Skeletal muscle tissue (tissue), 4 donors: Measurements from ENCODE around the gene EPB41L2. TPM values are rescaled to one million over a fixed set of nuclear protein-coding genes. Genes with fewer than 3 reads are reported as not detected.

Experiments
- H3K27ac ChIP-seq: one replicate; pipeline ENCODE4 v1.7.0; 2013; ENCODE audit warnings: mild to moderate bottlenecking, low read depth, low read length, inconsistent platforms
- H3K27me3 ChIP-seq, 3 donors: one replicate each; pipeline ENCODE4 v1.7.0; 2013; ENCODE audit warnings: low read length in 3 of 3; ENCODE audit not compliant: control insufficient read depth in 3 of 3, insufficient read depth in 3 of 3
- H3K36me3 ChIP-seq, 3 donors: one replicate each; pipeline ENCODE4 v1.7.0; 2013; ENCODE audit warnings: low read length in 3 of 3; ENCODE audit not compliant: control insufficient read depth in 3 of 3, insufficient read depth in 3 of 3
- H3K4me1 ChIP-seq, 3 donors: one replicate each; pipeline ENCODE4 v1.7.0; 2013; ENCODE audit warnings: low read length in 3 of 3, mild to moderate bottlenecking in 3 of 3; ENCODE audit not compliant: control insufficient read depth in 3 of 3, insufficient read depth in 3 of 3
- H3K4me3 ChIP-seq, 3 donors: one replicate each; pipeline ENCODE4 v1.7.0; 2013; ENCODE audit warnings: low read length in 3 of 3
- H3K9ac ChIP-seq, 3 donors: one replicate each; pipeline ENCODE4 v1.7.0; 2013; ENCODE audit warnings: low read length in 3 of 3, mild to moderate bottlenecking in 3 of 3, moderate library complexity in 2 of 3, low read depth in 1 of 3
- H3K9me3 ChIP-seq, 3 donors: one replicate each; pipeline ENCODE4 v1.7.0; 2013; ENCODE audit warnings: low read length in 3 of 3; ENCODE audit not compliant: control insufficient read depth in 3 of 3
- total RNA-seq: library from RNA; depleted of rRNA; stranded (reverse); fragments of >200 nt; gene quantifications from one replicate; pipeline ENCODE4 v1.2.3, GENCODE V29; 2014
- donor health status: Osteomylitis.

EPB41L2 gene
- total RNA-seq, 1 donor from 2014 or later, result 187 TPM

DNA sequence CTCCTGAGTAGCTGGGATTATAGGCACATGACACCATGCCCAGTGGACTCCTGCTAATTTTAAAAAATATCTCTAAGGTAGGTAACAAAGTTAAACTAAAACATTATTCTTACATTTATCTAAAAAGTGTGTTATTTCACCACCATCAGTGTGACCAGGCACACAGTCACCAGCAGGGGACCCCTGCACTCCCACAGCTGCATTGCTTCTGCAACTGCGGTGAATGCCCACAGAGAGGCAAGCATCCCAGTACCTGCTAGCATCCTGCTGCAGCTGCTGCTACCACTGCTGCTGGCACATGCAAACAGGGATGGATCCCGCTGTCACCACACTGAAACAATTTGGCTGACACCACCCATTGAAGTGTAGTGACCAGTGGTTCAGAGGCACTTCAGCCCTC, 21.9 kb upstream of the EPB41L2 start:
- H3K4me1 ChIP-seq, result no peaks in the 10 kb centered on the region
- no peaks in the 10 kb centered on the region for H3K9me3 ChIP-seq

DNA sequence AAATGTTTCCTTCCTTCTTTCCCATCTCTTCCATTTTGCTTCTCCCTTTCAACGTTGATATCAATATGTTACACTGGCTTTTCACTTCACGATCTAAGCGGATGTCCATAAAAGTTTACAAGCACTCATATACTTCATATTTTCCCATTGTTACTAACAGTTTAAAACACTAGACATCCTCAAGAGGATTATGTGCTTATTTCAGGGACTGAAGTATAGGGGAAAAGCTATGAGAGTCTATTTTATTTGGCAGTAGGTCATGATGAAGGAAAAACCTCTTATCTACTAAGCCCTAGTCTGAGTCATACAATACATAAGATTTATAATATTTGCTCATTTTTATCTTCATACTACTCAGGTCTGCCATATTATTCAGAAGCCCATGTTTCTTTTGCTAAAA, 20.6 kb upstream of the EPB41L2 start:
- Histone ChIP-seq H3K4me3 (no peak overlapping the region), H3K36me3 (no peaks in the 10 kb centered on the region)

More for the DNA sequence above, 21.9 kb upstream of the EPB41L2 start:
- Histone ChIP-seq H3K9ac (no peak overlapping the region), H3K27me3 (no peaks in the 10 kb centered on the region), H3K36me3 (no peaks in the 10 kb centered on the region), H3K27ac (no peak overlapping the region), H3K4me3 (no peak overlapping the region)

GRCh38 chr6:131082335-131082734, 19.3 kb upstream of the EPB41L2 start:
- H3K36me3 ChIP-seq, result no peaks in the 10 kb centered on the region
- H3K9me3 ChIP-seq, result no peaks in the 10 kb centered on the region
- H3K27ac ChIP-seq, result no peak overlapping the region
- no peak overlapping the region for H3K4me3 ChIP-seq
- H3K4me1 ChIP-seq, result no peaks in the 10 kb centered on the region
- no peaks in the 10 kb centered on the region for H3K27me3 ChIP-seq
- H3K9ac ChIP-seq, result no peak overlapping the region

More for the DNA sequence above, 20.6 kb upstream of the EPB41L2 start:
- no peak overlapping the region for H3K27ac ChIP-seq
- no peaks in the 10 kb centered on the region for H3K9me3 ChIP-seq
- H3K4me1 ChIP-seq, result no peaks in the 10 kb centered on the region
- H3K27me3 ChIP-seq, result no peaks in the 10 kb centered on the region
- H3K9ac ChIP-seq, result no peak overlapping the region

- no peaks in the 10 kb centered on the region for H3K27me3 ChIP-seq
- H3K4me3 ChIP-seq, result no peak overlapping the region
- H3K9ac ChIP-seq, result no peak overlapping the region
- no peaks in the 10 kb centered on the region for H3K9me3 ChIP-seq
- no peaks in the 10 kb centered on the region for H3K36me3 ChIP-seq
- no peak overlapping the region for H3K27ac ChIP-seq
- no peaks in the 10 kb centered on the region for H3K4me1 ChIP-seq
These were observed 17.0 kb upstream of the EPB41L2 start for GRCh38 chr6:131080084-131080483.

DNA sequence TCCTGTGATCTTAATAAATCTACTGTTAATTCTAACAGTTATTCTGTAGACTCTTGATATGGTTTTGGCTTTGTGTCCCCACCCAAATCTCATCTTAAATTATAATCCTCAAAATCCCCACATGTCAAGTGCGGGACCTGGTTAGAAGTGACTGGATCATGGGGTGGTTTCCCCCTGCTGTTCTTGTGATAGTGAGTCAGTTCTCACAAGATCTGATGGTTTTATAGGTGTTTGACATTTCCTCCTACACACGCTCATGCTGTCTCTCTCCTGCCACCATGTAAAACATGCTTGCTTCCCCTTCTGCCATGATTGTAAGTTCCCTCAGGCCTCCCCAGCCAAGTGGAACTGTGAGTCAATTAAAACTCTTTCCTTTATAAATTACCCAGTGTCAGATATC, 10.5 kb upstream of the EPB41L2 start:
- Histone ChIP-seq H3K36me3 (no peaks in the 10 kb centered on the region), H3K27ac (no peak overlapping the region), H3K9me3 (no peaks in the 10 kb centered on the region), H3K4me3 (no peak overlapping the region), H3K27me3 (no peaks in the 10 kb centered on the region), H3K4me1 (no peaks in the 10 kb centered on the region), H3K9ac (no peak overlapping the region)

DNA sequence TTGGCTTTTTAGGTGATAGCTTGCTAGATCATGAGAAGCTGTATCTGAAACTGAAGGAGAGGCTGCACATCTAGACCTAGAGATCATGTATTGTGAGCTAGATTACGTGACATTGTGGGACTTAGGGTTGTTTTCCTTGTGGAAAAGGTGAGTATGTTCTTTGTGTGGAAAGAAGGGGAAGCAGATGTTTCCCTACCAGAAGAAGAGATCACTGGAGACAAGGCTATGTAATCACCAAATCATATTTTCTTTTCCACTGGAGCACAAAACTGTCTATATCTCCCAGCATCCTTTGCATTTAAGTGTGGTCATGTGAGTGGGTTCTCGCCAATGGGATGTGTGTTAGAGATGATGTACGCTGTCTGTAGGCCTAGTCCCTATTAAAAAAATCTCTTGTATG, 7.0 kb upstream of the EPB41L2 start:
- Histone ChIP-seq H3K27ac (no peak overlapping the region), H3K4me1 (no peaks in the 10 kb centered on the region), H3K27me3 (no peaks in the 10 kb centered on the region), H3K9me3 (no peaks in the 10 kb centered on the region), H3K9ac (no peak overlapping the region), H3K4me3 (no peak overlapping the region), H3K36me3 (no peaks in the 10 kb centered on the region)

DNA sequence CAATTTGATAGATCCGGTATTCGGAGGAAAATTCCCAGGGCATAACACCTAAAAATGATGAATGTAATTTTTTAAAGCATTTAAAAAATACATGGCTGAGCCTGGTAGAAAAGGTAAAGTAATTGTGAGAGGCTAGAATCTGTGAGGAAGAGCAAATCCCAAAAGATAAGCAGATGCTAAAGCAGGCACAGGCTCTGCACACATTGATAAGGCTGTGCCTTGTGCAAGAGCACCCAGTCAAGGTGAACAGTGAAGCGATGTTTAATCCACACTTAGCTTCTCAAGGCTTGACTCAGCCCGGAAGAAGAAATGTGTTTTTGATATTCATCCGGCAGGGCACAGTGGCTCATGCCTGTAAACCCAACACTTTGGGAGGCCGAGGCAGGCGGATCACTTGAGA, 5.1 kb upstream of the EPB41L2 start:
- H3K4me3 ChIP-seq, result no peak overlapping the region
- no peak overlapping the region for H3K9ac ChIP-seq
- no peaks in the 10 kb centered on the region for H3K36me3 ChIP-seq
- no peaks in the 10 kb centered on the region for H3K9me3 ChIP-seq
- no peak overlapping the region for H3K27ac ChIP-seq
- peaks cover 0 to 5% (median 5%) of the 10 kb centered on the region in 3 donors for H3K4me1 ChIP-seq
- H3K27me3 ChIP-seq, result no peaks in the 10 kb centered on the region

GRCh38 chr6:131067521-131067920, 4.5 kb upstream of the EPB41L2 start:
- H3K27ac ChIP-seq, result no peak overlapping the region
- H3K27me3 ChIP-seq, result no peaks in the 10 kb centered on the region
- peaks cover 0 to 5% (median 5%) of the 10 kb centered on the region in 3 donors for H3K4me1 ChIP-seq
- no peak overlapping the region for H3K4me3 ChIP-seq
- H3K36me3 ChIP-seq, result no peaks in the 10 kb centered on the region
- no peak overlapping the region for H3K9ac ChIP-seq
- no peaks in the 10 kb centered on the region for H3K9me3 ChIP-seq

DNA sequence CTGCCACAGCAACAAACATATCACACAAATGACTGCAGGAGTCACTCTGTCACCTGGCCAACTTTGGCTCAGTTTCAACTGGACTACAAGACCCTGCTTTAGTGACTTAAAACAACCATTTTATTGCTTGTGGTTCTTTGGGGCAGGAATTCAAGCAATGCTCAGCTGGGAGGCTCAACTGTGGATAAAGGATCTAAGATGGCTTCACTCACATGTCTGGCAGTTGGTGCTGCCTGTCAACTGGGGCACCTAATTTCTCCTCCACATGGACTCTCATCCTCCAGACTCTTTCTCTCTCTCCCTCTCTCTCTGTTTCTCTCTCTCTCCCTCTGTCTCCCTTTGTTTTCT, 2.8 kb upstream of the EPB41L2 start:
- H3K27ac ChIP-seq, result no peak overlapping the region
- H3K9ac ChIP-seq, result no peak overlapping the region
- no peaks in the 10 kb centered on the region for H3K27me3 ChIP-seq
- H3K4me1 ChIP-seq, result peaks cover 0 to 13% (median 12%) of the 10 kb centered on the region in 3 donors
- no peaks in the 10 kb centered on the region for H3K9me3 ChIP-seq
- no peaks in the 10 kb centered on the region for H3K36me3 ChIP-seq
- no peak overlapping the region for H3K4me3 ChIP-seq

DNA sequence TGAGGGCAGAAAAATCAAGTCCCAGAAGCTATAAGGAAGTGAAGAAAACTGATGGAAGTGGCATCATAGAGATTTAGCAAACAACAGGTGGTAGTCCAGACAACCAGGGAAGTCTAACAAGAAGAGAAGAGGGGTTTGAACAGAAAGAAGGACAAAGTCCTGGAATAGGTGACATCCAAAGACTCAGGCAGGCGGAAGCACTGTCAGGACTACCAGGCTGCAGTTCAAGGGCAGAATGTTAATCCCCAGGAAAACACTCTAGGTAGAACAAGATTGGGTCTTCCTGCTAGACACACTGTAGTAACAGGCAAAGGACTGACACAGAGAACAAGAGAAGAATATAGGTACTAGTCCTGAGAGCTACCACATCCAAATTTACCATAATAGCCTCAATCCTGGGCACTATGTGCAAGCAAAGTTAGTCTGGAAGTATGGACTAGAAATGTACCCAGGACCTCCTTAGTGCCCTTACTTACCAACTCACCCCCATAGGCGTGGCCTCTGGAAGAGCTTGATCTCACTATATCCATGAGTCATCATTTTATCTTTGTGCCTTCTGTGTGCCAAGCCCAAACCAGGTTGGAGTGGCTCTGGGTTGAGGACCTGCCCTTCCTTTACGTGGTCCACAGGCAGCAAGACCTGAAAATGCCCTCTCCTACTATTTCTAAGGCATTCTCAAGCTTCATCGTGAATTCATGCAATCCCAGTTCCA, 2.2 kb upstream of the EPB41L2 start:
- Histone ChIP-seq H3K27ac (no peak overlapping the region), H3K36me3 (no peaks in the 10 kb centered on the region), H3K4me1 (peaks cover 0 to 16% (median 12%) of the 10 kb centered on the region in 3 donors), H3K9ac (no peak overlapping the region), H3K4me3 (no peak overlapping the region), H3K27me3 (no peaks in the 10 kb centered on the region), H3K9me3 (no peaks in the 10 kb centered on the region)
